OCI-LY3 (cell line): ENCODE data around the gene PRKAA1.

Experiments
- EZH2phosphoT487 ChIP-seq: fragments of 200-600 bp; shearing (Covaris generic); IDR thresholded peaks from 2 replicates; pipeline ENCODE4 v1.6.1; 2018; ENCODE audit warnings: antibody characterized with exemption, mixed run types, low read depth
- TF ChIP-seq, protein P1 (sequence below): fragments of 200-600, 300-600 bp; sonication (generic); IDR thresholded peaks from 2 replicates; pipeline ENCODE4 v1.5.1; 2014; ENCODE audit warnings: antibody characterized with exemption, low read length, low read depth

DNA sequence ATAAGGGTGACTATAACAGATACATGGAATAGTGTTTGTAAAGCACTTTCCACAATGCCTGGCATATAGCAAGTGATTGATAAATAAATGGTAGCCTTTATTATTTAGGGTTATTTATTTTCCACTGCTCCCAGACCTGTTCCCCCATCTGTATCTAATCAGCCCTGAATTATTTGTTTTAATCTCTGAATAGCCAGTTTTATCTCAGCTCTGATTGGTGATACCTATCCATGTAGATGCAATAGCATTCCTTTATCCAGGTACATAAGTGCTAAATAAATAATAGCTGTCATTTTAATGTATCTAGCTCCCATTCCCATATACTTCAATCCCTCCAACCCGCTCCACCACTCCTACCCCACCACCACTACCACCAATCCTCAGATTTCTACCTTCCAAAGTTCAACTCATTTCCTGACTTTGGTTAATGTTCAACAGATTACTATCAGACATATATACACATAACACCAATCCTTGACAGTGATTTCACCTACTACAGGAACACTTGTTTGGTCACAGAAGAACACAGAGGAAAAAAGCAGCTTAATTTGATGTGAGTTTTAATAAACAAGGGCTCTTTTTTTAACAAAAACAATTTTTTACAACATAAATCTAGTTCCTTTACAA lies 14.0 kb downstream of the PRKAA1 start:
- TF ChIP-seq, protein P1, sequence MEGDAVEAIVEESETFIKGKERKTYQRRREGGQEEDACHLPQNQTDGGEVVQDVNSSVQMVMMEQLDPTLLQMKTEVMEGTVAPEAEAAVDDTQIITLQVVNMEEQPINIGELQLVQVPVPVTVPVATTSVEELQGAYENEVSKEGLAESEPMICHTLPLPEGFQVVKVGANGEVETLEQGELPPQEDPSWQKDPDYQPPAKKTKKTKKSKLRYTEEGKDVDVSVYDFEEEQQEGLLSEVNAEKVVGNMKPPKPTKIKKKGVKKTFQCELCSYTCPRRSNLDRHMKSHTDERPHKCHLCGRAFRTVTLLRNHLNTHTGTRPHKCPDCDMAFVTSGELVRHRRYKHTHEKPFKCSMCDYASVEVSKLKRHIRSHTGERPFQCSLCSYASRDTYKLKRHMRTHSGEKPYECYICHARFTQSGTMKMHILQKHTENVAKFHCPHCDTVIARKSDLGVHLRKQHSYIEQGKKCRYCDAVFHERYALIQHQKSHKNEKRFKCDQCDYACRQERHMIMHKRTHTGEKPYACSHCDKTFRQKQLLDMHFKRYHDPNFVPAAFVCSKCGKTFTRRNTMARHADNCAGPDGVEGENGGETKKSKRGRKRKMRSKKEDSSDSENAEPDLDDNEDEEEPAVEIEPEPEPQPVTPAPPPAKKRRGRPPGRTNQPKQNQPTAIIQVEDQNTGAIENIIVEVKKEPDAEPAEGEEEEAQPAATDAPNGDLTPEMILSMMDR = no peak
- no peak for TF ChIP-seq EZH2phosphoT487
